PFSK-1 (cell line): ENCODE measurements around the gene AP3S1.

ENCODE experiments used
- FOXP2 ChIP-seq: optimal IDR thresholded peaks from 2 replicates; pipeline ENCODE3; 2011; ENCODE audit warnings: borderline replicate concordance, control low read depth, inconsistent platforms; ENCODE audit not compliant: insufficient read depth; ENCODE audit errors: extremely low read length, extremely low read depth
- POLR2AphosphoS5 ChIP-seq: IDR thresholded peaks from 2 replicates; pipeline ENCODE4 v1.6.1; 2012; ENCODE audit warnings: low read depth, mild to moderate bottlenecking, control low read depth, low read length, moderate library complexity
- SIN3A ChIP-seq: IDR thresholded peaks from 2 replicates; pipeline ENCODE4 v1.6.1; 2012; ENCODE audit warnings: mild to moderate bottlenecking, low read length, moderate library complexity, borderline replicate concordance; ENCODE audit not compliant: insufficient read depth
- TAF1 ChIP-seq: IDR thresholded peaks from 2 replicates; pipeline ENCODE4 v1.6.1; 2012; ENCODE audit warnings: low read length, control low read depth, borderline replicate concordance; ENCODE audit not compliant: insufficient read depth
- TF ChIP-seq, protein P1 (sequence below), 2 experiments: IDR thresholded peaks; 2 replicates each; pipeline versions ENCODE4 v1.6.1 to v1.8.0; 2011 to 2012; ENCODE audit warnings: low read depth in 2 of 2, low read length in 2 of 2, control low read depth in 1 of 2, inconsistent platforms in 1 of 2, mild to moderate bottlenecking in 1 of 2, moderate library complexity in 1 of 2; ENCODE audit not compliant: insufficient read depth in 1 of 2

DNA sequence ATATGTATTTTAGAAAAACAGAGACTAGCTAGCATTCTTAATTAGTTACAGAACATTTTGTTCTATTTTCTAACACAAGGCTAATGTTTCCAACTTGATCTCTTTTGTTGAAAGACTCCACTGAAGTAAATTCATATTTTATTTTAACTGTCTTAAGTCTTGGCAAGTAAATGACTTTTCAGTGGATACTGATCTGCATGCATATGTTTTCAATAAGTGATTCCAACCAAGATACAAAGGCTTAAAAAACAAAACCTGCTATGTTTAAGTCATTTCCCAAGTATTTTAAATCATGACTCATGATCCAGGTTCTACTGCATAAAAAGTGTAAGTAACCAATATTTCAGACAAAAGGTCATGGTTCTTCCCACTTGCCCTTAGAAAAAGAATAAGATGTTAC is 31.0 kb upstream of the AP3S1 start:
- TF ChIP-seq POLR2AphosphoS5, result no peak
- no peak for TF ChIP-seq TAF1
- TF ChIP-seq SIN3A, result no peak
- TF ChIP-seq, protein P1, sequence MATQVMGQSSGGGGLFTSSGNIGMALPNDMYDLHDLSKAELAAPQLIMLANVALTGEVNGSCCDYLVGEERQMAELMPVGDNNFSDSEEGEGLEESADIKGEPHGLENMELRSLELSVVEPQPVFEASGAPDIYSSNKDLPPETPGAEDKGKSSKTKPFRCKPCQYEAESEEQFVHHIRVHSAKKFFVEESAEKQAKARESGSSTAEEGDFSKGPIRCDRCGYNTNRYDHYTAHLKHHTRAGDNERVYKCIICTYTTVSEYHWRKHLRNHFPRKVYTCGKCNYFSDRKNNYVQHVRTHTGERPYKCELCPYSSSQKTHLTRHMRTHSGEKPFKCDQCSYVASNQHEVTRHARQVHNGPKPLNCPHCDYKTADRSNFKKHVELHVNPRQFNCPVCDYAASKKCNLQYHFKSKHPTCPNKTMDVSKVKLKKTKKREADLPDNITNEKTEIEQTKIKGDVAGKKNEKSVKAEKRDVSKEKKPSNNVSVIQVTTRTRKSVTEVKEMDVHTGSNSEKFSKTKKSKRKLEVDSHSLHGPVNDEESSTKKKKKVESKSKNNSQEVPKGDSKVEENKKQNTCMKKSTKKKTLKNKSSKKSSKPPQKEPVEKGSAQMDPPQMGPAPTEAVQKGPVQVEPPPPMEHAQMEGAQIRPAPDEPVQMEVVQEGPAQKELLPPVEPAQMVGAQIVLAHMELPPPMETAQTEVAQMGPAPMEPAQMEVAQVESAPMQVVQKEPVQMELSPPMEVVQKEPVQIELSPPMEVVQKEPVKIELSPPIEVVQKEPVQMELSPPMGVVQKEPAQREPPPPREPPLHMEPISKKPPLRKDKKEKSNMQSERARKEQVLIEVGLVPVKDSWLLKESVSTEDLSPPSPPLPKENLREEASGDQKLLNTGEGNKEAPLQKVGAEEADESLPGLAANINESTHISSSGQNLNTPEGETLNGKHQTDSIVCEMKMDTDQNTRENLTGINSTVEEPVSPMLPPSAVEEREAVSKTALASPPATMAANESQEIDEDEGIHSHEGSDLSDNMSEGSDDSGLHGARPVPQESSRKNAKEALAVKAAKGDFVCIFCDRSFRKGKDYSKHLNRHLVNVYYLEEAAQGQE (IDR thresholded peaks at IDR 0.05; ENCODE audit: insufficient read depth in 1 of 2, low read depth in 2 of 2, low read length in 2 of 2), result no peak
- no peak for TF ChIP-seq FOXP2
